Fibroblast of lung (primary cell): ENCODE data around the gene KRT23. TPM values are rescaled to one million over a fixed set of nuclear protein-coding genes. Genes with fewer than 3 reads are reported as not detected.

ENCODE experiments used
- DNase-seq, 2 donors: peaks; one replicate each; pipeline versions ENCODE4 v3.0.0 to v3.0.0-alpha.2; 2010; ENCODE audit warnings: low read depth in 2 of 2
- H2AFZ ChIP-seq: 2 replicates; pipeline ENCODE4 v1.5.1; 2012; ENCODE audit warnings: low read length, control low read depth, inconsistent platforms
- H3K27ac ChIP-seq: 2 replicates; pipeline ENCODE4 v1.5.1; 2011; ENCODE audit warnings: low read length, control low read depth; ENCODE audit not compliant: insufficient read depth
- H3K27me3 ChIP-seq: 2 replicates; pipeline ENCODE4 v1.5.1; 2011; ENCODE audit warnings: mild to moderate bottlenecking, low read length; ENCODE audit not compliant: control insufficient read depth, insufficient read depth
- H3K36me3 ChIP-seq: 2 replicates; pipeline ENCODE4 v1.5.1; 2011; ENCODE audit warnings: low read length; ENCODE audit not compliant: control insufficient read depth, insufficient read depth
- H3K4me1 ChIP-seq: 2 replicates; pipeline ENCODE4 v1.5.1; 2011; ENCODE audit warnings: low read length; ENCODE audit not compliant: control insufficient read depth, insufficient read depth; ENCODE audit errors: extremely low read depth
- H3K4me2 ChIP-seq: 2 replicates; pipeline ENCODE4 v1.5.1; 2011; ENCODE audit warnings: low read length, control low read depth; ENCODE audit not compliant: insufficient read depth; ENCODE audit errors: extremely low read depth
- H3K4me3 ChIP-seq, 4 experiments: fragments of 200-600 bp in 1 of 4; sonication (generic) in 1 of 4; replicated peaks in 1 of 4; 2 replicates each; pipeline ENCODE4 v1.5.1; 2011 to 2016; ENCODE audit warnings: low read length in 4 of 4, low read depth in 3 of 4, mild to moderate bottlenecking in 3 of 4, control low read depth in 2 of 4, inconsistent platforms in 1 of 4, mixed read lengths in 1 of 4; ENCODE audit not compliant: insufficient read depth in 1 of 4; ENCODE audit errors: control extremely low read depth in 1 of 4
- H3K79me2 ChIP-seq: 2 replicates; pipeline ENCODE4 v1.5.1; 2012; ENCODE audit warnings: mild to moderate bottlenecking, low read length, inconsistent platforms; ENCODE audit not compliant: control insufficient read depth, insufficient read depth
- H3K9ac ChIP-seq: 2 replicates; pipeline ENCODE4 v1.5.1; 2011; ENCODE audit warnings: mild to moderate bottlenecking, low read length, control low read depth; ENCODE audit not compliant: insufficient read depth
- H3K9me3 ChIP-seq: 2 replicates; pipeline ENCODE4 v1.5.1; 2012; ENCODE audit warnings: low read depth, low read length; ENCODE audit not compliant: control insufficient read depth, insufficient read depth
- H4K20me1 ChIP-seq: 2 replicates; pipeline ENCODE4 v1.5.1; 2011; ENCODE audit warnings: low read length; ENCODE audit not compliant: control insufficient read depth, insufficient read depth; ENCODE audit errors: extremely low read depth
- EZH2 ChIP-seq: IDR thresholded peaks from 2 replicates; pipeline ENCODE4 v1.5.1; 2012; ENCODE audit warnings: low read length, control low read depth, mild to moderate bottlenecking; ENCODE audit errors: missing control alignments
- polyA plus RNA-seq, 2 donors: library from polyadenylated mRNA; depleted of rRNA in 1 of 2; stranded (reverse) in 1 of 2; unstranded in 1 of 2; fragments of >200 nt; gene quantifications; 2 replicates each; pipeline ENCODE4 v1.2.1, GENCODE V29; 2011 to 2012; ENCODE audit warnings: missing spikeins in 1 of 2
- total RNA-seq: library from RNA; depleted of rRNA; stranded (reverse); fragments of >200 nt; gene quantifications from 2 replicates; pipeline ENCODE4 v1.2.1, GENCODE V29; 2014
- TF ChIP-seq, protein P1 (sequence below), 2 donors: IDR thresholded peaks in 1 of 2; conservative IDR thresholded peaks in 1 of 2; 1 replicate in 1 of 2; 2 replicates in 1 of 2; pipeline ENCODE4 v1.5.1; 2011 to 2012; ENCODE audit warnings: low read length in 2 of 2, control low read depth in 1 of 2, inconsistent platforms in 1 of 2, low read depth in 1 of 2, mild to moderate bottlenecking in 1 of 2

KRT23 gene
- total and polyA plus RNA-seq, 2 donors (not counting 1 experiment from before 2014, with no cell fraction given): 0.17 TPM; not detected in 1

- H3K4me3 ChIP-seq: no peak overlapping the region
- peak overlapping the region; percentile 49 for H2AFZ ChIP-seq
- H3K9me3 ChIP-seq: no peaks in the 10 kb centered on the region
- no peaks in the 10 kb centered on the region for H3K36me3 ChIP-seq
- peak; percentile 26 to 71 for DNase-seq
- TF ChIP-seq EZH2: no peak
- TF ChIP-seq, protein P1, sequence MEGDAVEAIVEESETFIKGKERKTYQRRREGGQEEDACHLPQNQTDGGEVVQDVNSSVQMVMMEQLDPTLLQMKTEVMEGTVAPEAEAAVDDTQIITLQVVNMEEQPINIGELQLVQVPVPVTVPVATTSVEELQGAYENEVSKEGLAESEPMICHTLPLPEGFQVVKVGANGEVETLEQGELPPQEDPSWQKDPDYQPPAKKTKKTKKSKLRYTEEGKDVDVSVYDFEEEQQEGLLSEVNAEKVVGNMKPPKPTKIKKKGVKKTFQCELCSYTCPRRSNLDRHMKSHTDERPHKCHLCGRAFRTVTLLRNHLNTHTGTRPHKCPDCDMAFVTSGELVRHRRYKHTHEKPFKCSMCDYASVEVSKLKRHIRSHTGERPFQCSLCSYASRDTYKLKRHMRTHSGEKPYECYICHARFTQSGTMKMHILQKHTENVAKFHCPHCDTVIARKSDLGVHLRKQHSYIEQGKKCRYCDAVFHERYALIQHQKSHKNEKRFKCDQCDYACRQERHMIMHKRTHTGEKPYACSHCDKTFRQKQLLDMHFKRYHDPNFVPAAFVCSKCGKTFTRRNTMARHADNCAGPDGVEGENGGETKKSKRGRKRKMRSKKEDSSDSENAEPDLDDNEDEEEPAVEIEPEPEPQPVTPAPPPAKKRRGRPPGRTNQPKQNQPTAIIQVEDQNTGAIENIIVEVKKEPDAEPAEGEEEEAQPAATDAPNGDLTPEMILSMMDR (conservative IDR thresholded peaks at IDR 0.05 in 1 of 2, IDR thresholded peaks at IDR 0.05 in 1 of 2; ENCODE audit: low read depth in 1 of 2, low read length in 2 of 2): no peak
- peak overlapping the region; percentile 4 for H3K4me2 ChIP-seq
- no peaks in the 10 kb centered on the region for H3K79me2 ChIP-seq
- peaks cover 13% of the 10 kb centered on the region for H3K4me1 ChIP-seq
- no peaks in the 10 kb centered on the region for H4K20me1 ChIP-seq
- H3K9ac ChIP-seq: no peak overlapping the region
- no peaks in the 10 kb centered on the region for H3K27me3 ChIP-seq
- peak overlapping the region; percentile 80 for H3K27ac ChIP-seq
Observed at GRCh38 chr17:40915721-40916256, 21.7 kb downstream of the KRT23 start.

DNA sequence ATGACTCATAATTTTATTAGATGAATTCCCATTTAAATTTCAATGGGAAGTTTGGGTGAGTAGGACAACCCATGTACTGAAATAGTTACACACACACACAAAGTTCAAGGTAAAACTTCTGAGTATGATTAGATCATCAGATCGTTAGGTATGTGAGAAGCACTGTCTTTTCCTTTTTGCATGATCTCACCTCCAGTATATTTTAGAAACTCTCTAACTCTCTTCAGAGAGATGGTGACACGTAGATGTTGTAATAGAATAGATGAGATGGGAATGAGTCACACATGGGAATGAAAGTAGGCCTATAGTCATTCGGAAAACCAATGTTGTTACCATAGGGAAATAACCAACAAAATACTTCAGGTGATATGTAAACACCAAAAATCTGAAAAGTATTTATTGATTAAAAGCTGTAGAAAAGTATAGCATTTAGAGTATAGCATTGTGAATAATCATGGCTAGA is 22.2 kb downstream of the KRT23 start:
- TF ChIP-seq, protein P1 (conservative IDR thresholded peaks at IDR 0.05 in 1 of 2, IDR thresholded peaks at IDR 0.05 in 1 of 2; ENCODE audit: low read depth in 1 of 2, low read length in 2 of 2): no peak
- no peak for TF ChIP-seq EZH2
- H3K9ac ChIP-seq: no peak overlapping the region
- H4K20me1 ChIP-seq: no peaks in the 10 kb centered on the region
- H3K27me3 ChIP-seq: no peaks in the 10 kb centered on the region
- H3K9me3 ChIP-seq: no peaks in the 10 kb centered on the region
- H3K4me2 ChIP-seq: peak overlapping the region; percentile 20
- H2AFZ ChIP-seq: no peak overlapping the region
- H3K27ac ChIP-seq: peak overlapping the region; percentile 80
- no peaks in the 10 kb centered on the region for H3K36me3 ChIP-seq
- no peaks in the 10 kb centered on the region for H3K79me2 ChIP-seq
- H3K4me3 ChIP-seq: no peak overlapping the region
- H3K4me1 ChIP-seq: peaks cover 14% of the 10 kb centered on the region
- peak; percentile 74 to 99 for DNase-seq

DNA sequence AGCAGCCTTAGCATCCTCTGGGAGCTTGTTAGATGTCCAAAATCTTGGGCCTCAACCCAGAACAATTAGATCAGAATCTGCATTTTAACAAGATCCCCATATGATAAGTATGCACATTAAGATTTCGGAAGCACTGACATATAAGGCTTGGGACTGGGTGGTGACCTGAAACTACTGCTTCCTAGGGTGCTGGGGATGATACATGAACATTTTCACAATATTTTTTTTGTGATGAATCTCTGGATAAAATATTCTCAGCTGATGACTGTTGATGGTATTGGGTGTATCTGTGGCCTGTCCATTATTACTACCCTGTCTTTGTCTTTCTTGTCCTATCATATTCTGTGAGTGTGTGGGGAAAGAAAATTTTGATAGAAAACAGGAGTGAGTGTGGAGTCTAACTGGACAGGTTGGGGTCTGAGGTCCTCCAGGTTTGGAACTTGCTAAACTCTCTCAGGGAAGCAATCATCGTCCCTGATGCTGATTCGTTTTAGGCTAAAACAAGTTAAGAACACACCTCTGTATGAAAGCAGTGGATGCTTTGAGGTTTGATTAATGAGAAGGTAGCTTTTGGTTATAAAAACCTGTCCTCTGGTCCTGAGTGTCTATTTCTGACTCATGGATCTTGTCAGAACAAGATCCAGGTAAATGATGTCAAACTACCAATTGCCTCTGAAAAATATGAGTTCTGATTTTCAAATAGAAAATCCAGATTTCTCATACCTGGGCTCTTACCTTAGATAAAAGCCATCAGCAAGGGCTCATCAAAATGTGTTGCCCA is 23.2 kb downstream of the KRT23 start:
- H3K4me1 ChIP-seq: peaks cover 20% of the 10 kb centered on the region
- TF ChIP-seq, protein P1 (conservative IDR thresholded peaks at IDR 0.05 in 1 of 2, IDR thresholded peaks at IDR 0.05 in 1 of 2; ENCODE audit: low read depth in 1 of 2, low read length in 2 of 2): no peak
- TF ChIP-seq EZH2: no peak
- H3K36me3 ChIP-seq: no peaks in the 10 kb centered on the region
- H3K4me2 ChIP-seq: no peak overlapping the region
- no peak overlapping the region for H3K9ac ChIP-seq
- no peaks in the 10 kb centered on the region for H3K9me3 ChIP-seq
- DNase-seq: no peak
- no peaks in the 10 kb centered on the region for H4K20me1 ChIP-seq
- H3K79me2 ChIP-seq: no peaks in the 10 kb centered on the region
- H3K4me3 ChIP-seq: no peak overlapping the region
- H3K27ac ChIP-seq: peak overlapping the region; percentile 80
- no peak overlapping the region for H2AFZ ChIP-seq
- H3K27me3 ChIP-seq: no peaks in the 10 kb centered on the region
